NCI-H2081 treated with DMSO at 0.1 percent for 48 hours (cell line): ENCODE results near the gene PIM3.

Source experiments
- DNase-seq: peaks from one replicate; lab custom pipeline; 2025; lab: John Stamatoyannopoulos, UW

PIM3 gene

GRCh38 chr22:49956418-49956770 lies 4.2 kb upstream of the PIM3 start:
- DNase-seq = no peak

DNA sequence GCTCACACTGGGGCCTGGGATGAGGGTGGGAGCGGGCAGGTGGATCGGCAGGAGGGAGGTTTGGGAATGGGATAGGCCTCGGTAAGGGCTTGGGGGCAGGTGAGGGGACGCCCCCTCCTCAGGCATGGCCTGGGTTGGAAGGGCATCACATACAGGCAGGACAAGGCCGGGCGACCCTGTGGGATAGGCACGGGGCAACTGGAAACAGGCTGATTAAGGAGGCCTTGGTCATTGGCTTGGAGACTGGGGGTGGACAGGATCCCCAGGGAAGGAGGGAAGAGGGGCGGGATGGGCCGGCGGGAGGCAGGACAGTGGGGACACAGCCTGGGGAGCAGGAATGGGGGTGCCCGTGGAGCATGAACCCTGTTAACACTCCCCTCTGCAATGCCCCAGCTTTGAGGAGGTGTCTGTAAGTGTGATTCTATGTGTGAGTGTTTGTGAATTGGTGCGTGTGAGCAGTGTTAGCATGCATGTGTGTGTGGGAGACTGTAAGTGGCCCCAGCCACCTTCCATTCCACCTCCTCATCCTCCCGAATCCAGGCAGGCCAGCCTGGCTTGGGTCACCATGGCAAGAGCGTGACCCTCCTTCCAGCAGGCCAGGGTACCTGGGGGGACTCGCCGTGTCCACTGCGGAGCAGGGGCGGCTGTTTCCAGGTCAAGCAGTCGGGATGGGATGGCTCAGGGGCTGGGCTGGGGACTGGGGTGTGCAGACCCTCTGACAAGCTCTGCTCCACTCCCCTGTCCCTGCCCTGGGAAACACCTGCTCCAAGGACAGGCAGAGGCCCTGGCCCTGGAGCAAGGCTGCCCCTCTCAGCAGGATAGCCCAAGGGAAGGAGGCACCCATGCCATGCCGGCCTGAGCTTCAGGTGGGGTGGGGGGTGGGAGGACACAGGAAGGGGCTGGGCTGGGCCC lies 3.4 kb upstream of the PIM3 start:
- DNase-seq = no peak

GRCh38 chr22:49957826-49958365 lies 2.7 kb upstream of the PIM3 start:
- DNase-seq = no peak

- no peak for DNase-seq
These were observed 2.1 kb upstream of the PIM3 start for GRCh38 chr22:49958366-49958921.

DNA sequence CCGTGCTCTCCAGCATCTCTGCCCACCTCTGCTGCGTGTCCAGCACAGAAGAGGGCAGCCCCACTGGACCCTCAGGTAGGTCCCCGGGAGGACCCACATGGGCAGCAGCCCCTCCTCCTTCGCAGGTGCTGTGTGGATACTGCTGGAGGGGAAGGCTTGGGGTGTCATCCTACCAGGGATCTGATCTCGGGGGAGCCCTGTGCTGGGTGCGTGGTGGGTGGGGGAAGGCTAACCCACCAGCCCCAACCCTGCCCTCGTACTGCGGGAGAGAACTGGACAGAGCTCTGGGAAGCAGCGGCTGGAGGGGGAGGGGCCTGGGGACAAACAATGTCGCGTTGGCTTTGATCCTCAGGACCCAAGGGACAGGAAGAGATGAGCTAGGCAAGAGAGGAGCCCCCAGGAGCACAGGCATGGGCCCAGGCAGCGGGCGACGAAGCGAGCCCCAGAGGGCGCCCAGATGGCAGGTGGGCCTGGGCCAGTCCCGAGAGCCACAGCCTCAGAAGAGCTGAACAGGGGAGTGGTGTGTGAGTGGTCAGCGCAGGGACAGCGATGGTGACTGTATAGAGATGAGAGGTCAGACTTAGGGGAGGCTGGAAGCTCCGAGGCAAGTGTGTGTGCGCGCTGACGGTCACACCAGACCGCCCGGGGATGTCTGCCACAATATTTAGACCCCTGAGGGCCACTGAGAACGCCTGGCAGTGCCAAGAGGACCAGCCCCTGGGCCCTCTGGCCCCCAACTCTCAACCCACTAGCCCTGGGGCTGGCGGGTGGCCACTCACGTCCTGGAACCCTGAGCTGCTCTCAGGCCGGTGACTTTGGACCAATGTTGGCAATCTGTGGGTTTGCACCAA lies 1.4 kb upstream of the PIM3 start:
- DNase-seq = no peak

DNA sequence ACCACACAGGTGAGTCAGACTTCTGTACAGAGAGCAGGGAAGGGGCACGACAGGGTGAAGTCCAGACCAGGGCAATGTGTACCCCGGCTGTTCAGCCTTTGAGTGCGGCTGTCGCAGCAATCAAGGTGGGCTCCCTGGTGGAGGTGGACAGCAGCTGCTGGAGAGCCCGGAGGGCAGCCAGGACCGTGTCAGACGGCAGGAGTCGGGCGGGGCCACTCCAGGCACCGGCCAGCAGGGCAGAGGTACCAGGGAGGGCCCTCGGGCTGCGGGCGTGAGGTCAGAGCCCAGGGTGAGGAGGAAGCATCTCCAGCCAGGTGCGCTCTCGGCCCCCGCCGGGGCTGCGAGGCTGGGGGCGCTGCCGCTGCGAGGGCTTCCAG lies 802 bp upstream of the PIM3 start:
- no peak for DNase-seq

GRCh38 chr22:49961005-49961600 lies 531 bp downstream of the PIM3 start:
- no peak for DNase-seq

- no peak for DNase-seq
These were observed 1.0 kb downstream of the PIM3 start for GRCh38 chr22:49961601-49962011.

- peak; percentile 37 for DNase-seq
These were observed 1.6 kb downstream of the PIM3 start for GRCh38 chr22:49962012-49962750.

DNA sequence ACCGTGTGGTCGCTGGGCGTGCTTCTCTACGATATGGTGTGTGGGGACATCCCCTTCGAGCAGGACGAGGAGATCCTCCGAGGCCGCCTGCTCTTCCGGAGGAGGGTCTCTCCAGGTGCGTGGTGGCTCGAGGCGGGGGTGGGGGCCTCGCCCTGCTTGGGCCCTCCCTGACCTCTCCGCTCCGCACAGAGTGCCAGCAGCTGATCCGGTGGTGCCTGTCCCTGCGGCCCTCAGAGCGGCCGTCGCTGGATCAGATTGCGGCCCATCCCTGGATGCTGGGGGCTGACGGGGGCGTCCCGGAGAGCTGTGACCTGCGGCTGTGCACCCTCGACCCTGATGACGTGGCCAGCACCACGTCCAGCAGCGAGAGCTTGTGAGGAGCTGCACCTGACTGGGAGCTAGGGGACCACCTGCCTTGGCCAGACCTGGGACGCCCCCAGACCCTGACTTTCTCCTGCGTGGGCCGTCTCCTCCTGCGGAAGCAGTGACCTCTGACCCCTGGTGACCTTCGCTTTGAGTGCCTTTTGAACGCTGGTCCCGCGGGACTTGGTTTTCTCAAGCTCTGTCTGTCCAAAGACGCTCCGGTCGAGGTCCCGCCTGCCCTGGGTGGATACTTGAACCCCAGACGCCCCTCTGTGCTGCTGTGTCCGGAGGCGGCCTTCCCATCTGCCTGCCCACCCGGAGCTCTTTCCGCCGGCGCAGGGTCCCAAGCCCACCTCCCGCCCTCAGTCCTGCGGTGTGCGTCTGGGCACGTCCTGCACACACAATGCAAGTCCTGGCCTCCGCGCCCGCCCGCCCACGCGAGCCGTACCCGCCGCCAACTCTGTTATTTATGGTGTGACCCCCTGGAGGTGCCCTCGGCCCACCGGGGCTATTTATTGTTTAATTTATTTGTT lies 2.4 kb downstream of the PIM3 start:
- DNase-seq = no peak

DNA sequence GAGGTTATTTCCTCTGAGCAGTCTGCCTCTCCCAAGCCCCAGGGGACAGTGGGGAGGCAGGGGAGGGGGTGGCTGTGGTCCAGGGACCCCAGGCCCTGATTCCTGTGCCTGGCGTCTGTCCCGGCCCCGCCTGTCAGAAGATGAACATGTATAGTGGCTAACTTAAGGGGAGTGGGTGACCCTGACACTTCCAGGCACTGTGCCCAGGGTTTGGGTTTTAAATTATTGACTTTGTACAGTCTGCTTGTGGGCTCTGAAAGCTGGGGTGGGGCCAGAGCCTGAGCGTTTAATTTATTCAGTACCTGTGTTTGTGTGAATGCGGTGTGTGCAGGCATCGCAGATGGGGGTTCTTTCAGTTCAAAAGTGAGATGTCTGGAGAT lies 3.1 kb downstream of the PIM3 start:
- DNase-seq = no peak

DNA sequence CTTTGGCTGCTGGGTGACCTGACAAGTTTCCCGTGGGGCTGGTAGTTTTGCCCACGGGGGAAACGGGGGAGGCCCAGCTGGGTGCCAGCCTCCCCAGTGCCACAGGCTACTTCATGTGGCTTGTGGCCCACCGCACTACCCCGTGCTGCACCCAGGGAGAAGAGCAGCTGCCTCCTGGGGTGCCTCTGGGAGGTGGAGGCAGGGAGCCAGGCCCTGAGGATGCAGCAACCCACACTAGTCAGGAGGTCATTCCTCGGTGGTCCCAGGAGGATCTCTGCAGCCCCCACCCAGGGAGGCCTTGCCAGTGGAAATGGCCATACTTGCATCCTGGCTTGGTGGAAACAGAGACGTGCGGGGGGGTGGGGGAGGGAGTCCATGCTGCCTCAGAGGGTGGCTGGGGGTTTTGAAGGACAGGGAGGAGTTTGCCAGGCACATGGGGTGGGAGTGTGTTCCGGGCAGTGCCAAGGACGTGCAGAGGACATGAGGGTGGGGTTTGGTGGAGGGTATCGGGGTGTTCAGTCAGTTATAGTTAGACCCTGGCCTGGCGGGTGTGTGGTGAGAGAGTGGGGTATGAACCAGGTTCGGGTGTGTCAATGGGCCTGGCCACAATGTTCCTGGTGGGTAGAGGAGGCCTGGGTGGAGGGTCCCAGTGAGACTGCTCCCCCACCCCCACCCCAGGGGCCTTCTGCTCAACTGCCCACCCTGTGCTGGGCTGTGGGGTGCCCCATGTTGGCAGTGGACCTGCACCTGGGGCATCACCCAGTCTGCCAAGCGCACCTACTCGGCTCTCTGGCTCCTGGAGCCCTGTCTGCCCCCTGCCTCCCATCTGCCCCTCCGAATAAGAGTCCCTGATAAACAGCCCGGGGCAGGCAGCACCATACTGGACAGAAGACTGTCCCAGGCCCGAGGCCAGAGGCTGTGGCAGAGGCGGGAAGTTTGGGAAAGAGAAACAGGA lies 3.8 kb downstream of the PIM3 start:
- DNase-seq = no peak

DNA sequence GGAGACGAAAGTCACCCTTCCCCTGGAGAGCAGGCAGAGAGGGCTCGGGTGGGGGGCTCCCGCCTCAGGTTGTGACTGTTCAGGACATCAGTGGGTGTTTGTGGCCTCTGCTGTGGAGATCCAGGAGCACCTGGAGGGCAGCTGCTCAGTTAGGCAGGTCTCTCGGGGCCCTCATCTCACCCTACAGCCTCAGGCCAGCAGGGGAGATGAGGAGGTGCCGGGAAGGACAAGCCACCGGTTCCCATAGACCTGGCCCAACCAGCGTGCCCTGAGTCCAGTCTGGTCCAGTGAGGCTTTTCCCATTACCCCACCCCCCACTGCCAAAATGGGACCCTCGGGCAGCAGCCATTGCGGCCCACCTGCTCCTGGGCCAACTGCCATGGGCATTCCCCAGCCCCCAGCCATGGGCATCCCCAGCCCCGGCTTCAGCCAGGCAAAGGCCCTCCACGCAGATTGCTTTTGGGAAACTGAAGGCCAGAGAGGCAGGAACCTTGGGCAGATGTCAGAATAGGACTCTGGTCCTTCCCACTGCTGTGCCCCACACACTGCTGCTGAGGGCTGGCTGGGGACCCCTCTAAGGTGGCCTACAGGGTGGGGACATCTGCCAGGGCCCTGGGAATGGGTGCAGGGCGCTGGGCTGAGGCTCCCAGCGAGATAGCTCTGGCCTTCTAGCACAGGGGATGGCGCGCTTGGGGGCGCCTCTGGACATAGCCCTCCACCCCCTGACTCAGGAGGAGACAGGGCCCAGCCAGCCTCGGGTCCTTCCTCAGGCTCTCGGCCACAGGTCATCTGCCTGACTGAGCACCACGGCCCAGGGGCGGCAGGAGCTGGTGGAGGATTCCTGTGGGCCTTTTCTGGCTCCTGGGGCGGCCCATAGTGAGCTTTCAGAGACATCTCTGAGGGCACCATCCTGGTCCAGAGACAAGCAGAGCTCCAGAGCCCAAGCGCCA lies 4.8 kb downstream of the PIM3 start:
- DNase-seq = no peak

DNA sequence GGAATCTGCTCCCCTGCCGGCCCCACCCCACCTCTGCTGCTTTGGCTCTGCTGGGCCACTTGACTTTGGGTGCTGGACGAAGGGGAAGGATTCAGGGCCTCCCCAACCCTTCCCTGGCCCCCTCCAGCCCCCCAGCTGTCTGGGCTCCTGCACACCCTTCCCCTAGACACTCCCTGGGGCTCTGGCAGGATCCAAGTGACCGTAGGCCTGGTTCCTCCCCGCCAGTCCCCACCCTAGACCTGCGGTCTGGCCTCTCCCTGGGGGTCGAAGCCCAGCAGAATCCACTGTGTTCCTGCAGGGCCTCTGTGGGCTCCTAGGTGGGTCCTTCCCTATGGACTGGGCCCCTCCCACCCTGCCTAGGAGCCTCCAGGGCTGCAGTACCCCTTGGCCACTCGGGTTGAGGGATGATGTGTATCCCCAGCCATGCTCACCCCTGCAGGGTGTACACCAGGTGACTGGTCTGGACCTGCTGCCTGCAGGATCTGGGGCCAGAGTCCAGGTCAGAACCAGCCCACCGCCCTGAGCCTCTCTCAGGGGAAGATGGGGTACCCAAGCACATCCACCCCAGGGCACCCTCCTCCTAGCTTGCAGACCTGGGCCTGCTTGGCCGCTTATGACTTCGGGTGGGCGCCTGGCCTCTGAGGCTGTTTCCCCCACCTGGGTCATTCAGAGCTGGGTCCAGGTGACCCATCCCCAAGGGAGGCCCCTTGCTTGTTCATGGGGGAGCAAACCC lies 5.6 kb downstream of the PIM3 start:
- DNase-seq = no peak

GRCh38 chr22:49966774-49967705 lies 6.5 kb downstream of the PIM3 start:
- DNase-seq = no peak

DNA sequence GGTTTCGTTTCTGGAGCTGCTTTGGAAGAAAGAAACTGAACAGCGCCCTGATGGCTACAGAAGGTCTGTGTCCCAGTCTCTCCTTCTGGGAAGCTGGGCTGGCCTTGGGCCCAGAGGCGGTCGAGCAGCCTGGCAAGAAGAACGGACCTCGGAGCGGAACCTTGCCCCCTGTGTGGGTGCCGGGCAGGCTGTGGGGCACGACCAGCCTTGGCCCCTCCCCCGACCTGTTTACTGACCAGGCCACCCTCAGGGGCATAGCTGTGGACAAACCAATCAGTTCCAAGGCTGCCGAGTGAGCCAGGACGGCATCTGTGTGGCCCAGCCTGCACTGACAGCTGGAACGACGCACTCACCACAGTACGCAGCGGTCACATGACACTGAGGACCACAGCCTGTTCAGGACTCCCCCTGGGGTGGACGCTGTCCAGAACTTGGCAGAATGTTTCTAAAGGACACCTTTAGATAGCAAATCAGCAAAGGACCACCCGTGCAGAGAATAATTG lies 7.2 kb downstream of the PIM3 start:
- no peak for DNase-seq
